HCT116 (cell line): ENCODE results near the gene ZMAT3. TPM values are rescaled to one million over a fixed set of nuclear protein-coding genes. Genes with fewer than 3 reads are reported as not detected.

Experiments used
- ATAC-seq: fragments of 200-7000 bp; cut with Tn5 transposase; 2 replicates; pipeline ENCODE4 v1.9.1; 2020; ENCODE audit warnings: mild to moderate bottlenecking, moderate library complexity
- BruUV-seq: library from RNA; stranded (reverse); fragments of 400-500 nt; replicated peaks from 2 replicates; lab custom pipeline; 2021; lab: Mats Ljungman, UMichigan
- CTCF ChIA-PET: fragments of 300-600 bp; sonication (Branson Sonifier 250); formaldehyde crosslinking; loops from one replicate; lab custom pipeline; 2021; ENCODE audit warnings: antibody characterized with exemption; lab: Charles Lee
- POLR2A ChIA-PET: fragments of 300-600, 350-600 bp; sonication (Branson Sonifier 250); formaldehyde crosslinking; loops from one replicate; lab custom pipeline; 2021; ENCODE audit warnings: antibody characterized with exemption; lab: Charles Lee
- RAD21 ChIA-PET, 2 experiments: fragments of 300-600 bp; sonication (Branson Sonifier 250); formaldehyde crosslinking; loops; one replicate each; lab custom pipeline; 2023; ENCODE audit warnings: low total read pairs in 2 of 2; ENCODE audit not compliant: uncharacterized antibody in 2 of 2, unreplicated experiment in 2 of 2, low non-redundant PET in 1 of 2; lab: Charles Lee
- DNase-seq: peaks from one replicate; pipeline ENCODE4 v3.0.0-alpha.2; 2010; ENCODE audit warnings: low read depth, low spot score
- H2AFZ ChIP-seq: fragments of 200-600 bp; shearing (Covaris generic), sonication (generic); 2 replicates; pipeline ENCODE4 v1.6.1; 2017; ENCODE audit warnings: low read depth, mixed run types, mixed read lengths, antibody characterized with exemption, low read length; ENCODE audit not compliant: poor library complexity, severe bottlenecking
- H3K27ac ChIP-seq: 2 replicates; pipeline ENCODE4 v1.5.1; 2012; ENCODE audit warnings: low read depth, low read length
- H3K27me3 ChIP-seq: fragments of 200-600 bp; sonication (generic); 2 replicates; pipeline ENCODE4 v1.6.1; 2016; ENCODE audit warnings: mixed run types, low read length, mixed read lengths; ENCODE audit not compliant: insufficient read depth
- H3K36me3 ChIP-seq, 2 experiments: fragments of 200-500 bp in 1 of 2; fragments of 200-600 bp in 1 of 2; sonication (Bioruptor generic) in 1 of 2; sonication (generic) in 1 of 2; 2 replicates each; pipeline versions ENCODE4 v1.5.1 to v1.6.1; 2014 to 2016; ENCODE audit warnings: low read length in 2 of 2, inconsistent platforms in 1 of 2, mixed read lengths in 1 of 2, mixed run types in 1 of 2; ENCODE audit not compliant: insufficient read depth in 2 of 2, control insufficient read depth in 1 of 2
- H3K4me1 ChIP-seq, 2 experiments: fragments of 200-600 bp in 1 of 2; sonication (generic) in 1 of 2; 2 replicates each; pipeline versions ENCODE4 v1.5.1 to v1.6.1; 2012 to 2017; ENCODE audit warnings: low read length in 2 of 2, inconsistent platforms in 1 of 2, mild to moderate bottlenecking in 1 of 2, mixed read lengths in 1 of 2, mixed run types in 1 of 2, moderate library complexity in 1 of 2; ENCODE audit not compliant: insufficient read depth in 2 of 2, control insufficient read depth in 1 of 2
- H3K4me2 ChIP-seq: fragments of 200-600 bp; sonication (generic); 2 replicates; pipeline ENCODE4 v1.6.1; 2017; ENCODE audit warnings: mixed run types, low read length, mixed read lengths
- H3K4me3 ChIP-seq, 2 experiments: fragments of 200-600 bp in 1 of 2; sonication (generic) in 1 of 2; replicated peaks in 1 of 2; 2 replicates each; pipeline ENCODE4 v1.5.1; 2011 to 2016; ENCODE audit warnings: low read length in 2 of 2, control low read depth in 1 of 2, low read depth in 1 of 2, mild to moderate bottlenecking in 1 of 2, mixed read lengths in 1 of 2, mixed run types in 1 of 2
- H3K79me2 ChIP-seq: fragments of 200-600 bp; sonication (generic); 2 replicates; pipeline ENCODE4 v1.6.1; 2017; ENCODE audit warnings: mild to moderate bottlenecking, mixed run types, low read length, moderate library complexity, mixed read lengths; ENCODE audit not compliant: insufficient read depth
- H3K9ac ChIP-seq: fragments of 200-600 bp; sonication (generic); 2 replicates; pipeline ENCODE4 v1.6.1; 2016; ENCODE audit warnings: low read length, mixed read lengths
- H3K9me2 ChIP-seq: fragments of 200-600 bp; sonication (generic), shearing (Covaris generic); 2 replicates; pipeline ENCODE4 v1.6.1; 2017; ENCODE audit warnings: mixed run types, mild to moderate bottlenecking, moderate library complexity; ENCODE audit not compliant: insufficient read depth
- H3K9me3 ChIP-seq, 2 experiments: fragments of 200-500 bp in 1 of 2; fragments of 200-600 bp in 1 of 2; sonication (Bioruptor generic) in 1 of 2; sonication (generic) in 1 of 2; 2 replicates each; pipeline ENCODE4 v1.6.1; 2014 to 2017; ENCODE audit warnings: low read length in 2 of 2, mixed read lengths in 2 of 2, inconsistent platforms in 1 of 2, low read depth in 1 of 2, mild to moderate bottlenecking in 1 of 2, mixed run types in 1 of 2, moderate library complexity in 1 of 2; ENCODE audit not compliant: control insufficient read depth in 1 of 2, insufficient read depth in 1 of 2
- H4K20me1 ChIP-seq: fragments of 200-600 bp; sonication (generic), shearing (Covaris generic); 2 replicates; pipeline ENCODE4 v1.6.1; 2017; ENCODE audit warnings: mixed run types, mild to moderate bottlenecking, moderate library complexity; ENCODE audit not compliant: insufficient read depth
- CEBPB ChIP-seq: IDR thresholded peaks from 2 replicates; pipeline ENCODE4 v1.6.1; 2012; ENCODE audit warnings: low read depth
- EGR1 ChIP-seq: IDR thresholded peaks from 2 replicates; pipeline ENCODE4 v1.6.1; 2012; ENCODE audit warnings: low read depth
- EZH2 ChIP-seq: fragments of 200-600 bp; sonication (generic); IDR thresholded peaks from 2 replicates; pipeline ENCODE4 v1.6.1; 2017; ENCODE audit warnings: antibody characterized with exemption, mixed run types
- FOSL1 ChIP-seq: IDR thresholded peaks from 2 replicates; pipeline ENCODE4 v1.6.1; 2012; ENCODE audit warnings: low read depth
- JUND ChIP-seq: IDR thresholded peaks from 2 replicates; pipeline ENCODE4 v1.6.1; 2012
- POLR2AphosphoS5 ChIP-seq: IDR thresholded peaks from 2 replicates; pipeline ENCODE4 v1.6.1; 2011; ENCODE audit warnings: mild to moderate bottlenecking, low read depth, low read length, moderate library complexity
- RAD21 ChIP-seq: IDR thresholded peaks from 2 replicates; pipeline ENCODE4 v1.6.1; 2012; ENCODE audit warnings: low read depth, mild to moderate bottlenecking
- SP1 ChIP-seq: IDR thresholded peaks from 2 replicates; pipeline ENCODE4 v1.6.1; 2012; ENCODE audit warnings: low read depth
- YY1 ChIP-seq: IDR thresholded peaks from 2 replicates; pipeline ENCODE4 v1.6.1; 2011; ENCODE audit warnings: low read length, low read depth, moderate library complexity, mild to moderate bottlenecking; ENCODE audit not compliant: insufficient replicate concordance; ENCODE audit errors: extremely low read depth
- ZNF274 ChIP-seq: fragments of 200-500 bp; sonication (Bioruptor generic); IDR thresholded peaks from 2 replicates; pipeline ENCODE4 v1.6.1; 2014; ENCODE audit warnings: mild to moderate bottlenecking, low read depth, low read length, inconsistent platforms
- intact Hi-C: fragments of 100-400 bp; cut with micrococcal nuclease; formaldehyde crosslinking; loops from 2 replicates; pipeline ENCODE4 v1.10.0; 2022
- total RNA-seq: library from RNA; stranded (reverse); gene quantifications from one replicate; pipeline ENCODE4 v1.2.1, GENCODE V29; 2021; ENCODE audit not compliant: unreplicated experiment
- TF ChIP-seq, protein P1 (sequence below): IDR thresholded peaks from 2 replicates; pipeline ENCODE4 v1.6.1; 2012; ENCODE audit warnings: low read depth
- TF ChIP-seq, protein P2 (sequence below): IDR thresholded peaks from 2 replicates; pipeline ENCODE4 v1.6.1; 2012

Gene ZMAT3
- total RNA-seq, 1 experiment from 2014 or later: 12.1 TPM

DNA sequence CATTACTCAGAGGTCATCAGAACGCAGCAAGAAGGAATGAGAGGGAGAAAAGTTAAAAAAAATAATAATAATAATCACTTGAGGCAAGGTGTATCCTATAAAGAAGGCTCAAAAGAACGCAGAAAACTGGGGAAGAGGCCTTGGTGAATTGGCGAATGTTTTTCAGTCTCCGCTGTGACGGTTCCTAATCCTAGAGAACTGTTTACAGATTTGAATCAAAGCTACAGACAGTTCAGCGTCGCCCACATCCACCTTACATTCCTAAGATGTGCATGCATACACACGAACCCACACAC, 634 bp downstream of the ZMAT3 start (continued):
- no peak for TF ChIP-seq CEBPB

DNA sequence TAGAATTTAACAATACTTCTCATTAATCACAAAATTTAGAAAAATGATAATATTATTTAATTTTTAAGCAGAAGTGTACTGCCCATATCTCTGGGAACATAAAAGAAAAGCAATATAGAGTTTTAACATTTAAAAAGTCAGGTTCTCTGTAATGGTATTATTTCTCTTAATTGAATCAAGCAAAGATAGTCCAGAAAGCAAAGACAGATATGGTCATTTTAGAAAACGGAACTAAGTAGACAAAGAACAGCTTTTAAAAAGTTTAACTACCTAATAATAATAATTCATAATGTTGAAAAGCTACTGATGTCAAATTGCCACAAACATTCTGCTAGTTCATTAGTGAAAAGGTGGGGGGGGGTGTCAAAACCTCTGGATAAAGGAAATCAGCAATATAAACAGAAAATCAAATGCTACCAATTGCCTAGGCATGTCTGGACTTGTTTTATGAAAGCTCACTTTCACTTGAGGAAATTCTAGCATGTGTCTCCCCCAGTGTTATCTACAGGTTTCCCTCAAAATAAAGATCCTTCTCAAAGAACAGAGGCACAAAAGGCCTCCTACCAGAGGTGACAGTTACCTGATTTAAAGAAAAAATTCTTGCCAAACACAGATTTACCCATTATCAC, 1.7 kb downstream of the ZMAT3 start:
- Histone ChIP-seq H3K4me3 (no peak overlapping the region; a peak in 1 of 4 replicates), H3K9me2 (no peaks in the 10 kb centered on the region), H3K4me1 (peaks cover 11 to 24% of the 10 kb centered on the region in 2 experiments), H3K9me3 (no peaks in the 10 kb centered on the region), H3K27me3 (no peaks in the 10 kb centered on the region), H2AFZ (no peak overlapping the region), H4K20me1 (no peaks in the 10 kb centered on the region), H3K9ac (0 out of 2 replicates have a peak overlapping the region, but pooled peaks have one; percentile 12), H3K4me2 (peak overlapping the region; percentile 83), H3K27ac (no peak overlapping the region; the same call in 1 of the 2 replicates), H3K79me2 (peaks cover 9% of the 10 kb centered on the region), H3K36me3 (no peaks in the 10 kb centered on the region; a peak in 1 of 4 replicates)
- DNase-seq: no peak
- TF ChIP-seq SP1 (no peak), ZNF274 (no peak)
- no peak for ATAC-seq
- ChIA-PET CTCF (interaction anchor here (1.0 to 2.4 kb wide), 3 partner anchors 10 to 246 kb away, joined by 3 to 10 read pairs (median 5); no protein-coding TSS in a partner anchor), POLR2A (no interaction called here), RAD21 (no interaction called here)
- intact Hi-C loops: loop anchor here (1.0 to 5.0 kb wide), 4 partner anchors 53 to 489 kb away; no protein-coding TSS in a partner anchor
- BruUV-seq: no TSS peak

DNA sequence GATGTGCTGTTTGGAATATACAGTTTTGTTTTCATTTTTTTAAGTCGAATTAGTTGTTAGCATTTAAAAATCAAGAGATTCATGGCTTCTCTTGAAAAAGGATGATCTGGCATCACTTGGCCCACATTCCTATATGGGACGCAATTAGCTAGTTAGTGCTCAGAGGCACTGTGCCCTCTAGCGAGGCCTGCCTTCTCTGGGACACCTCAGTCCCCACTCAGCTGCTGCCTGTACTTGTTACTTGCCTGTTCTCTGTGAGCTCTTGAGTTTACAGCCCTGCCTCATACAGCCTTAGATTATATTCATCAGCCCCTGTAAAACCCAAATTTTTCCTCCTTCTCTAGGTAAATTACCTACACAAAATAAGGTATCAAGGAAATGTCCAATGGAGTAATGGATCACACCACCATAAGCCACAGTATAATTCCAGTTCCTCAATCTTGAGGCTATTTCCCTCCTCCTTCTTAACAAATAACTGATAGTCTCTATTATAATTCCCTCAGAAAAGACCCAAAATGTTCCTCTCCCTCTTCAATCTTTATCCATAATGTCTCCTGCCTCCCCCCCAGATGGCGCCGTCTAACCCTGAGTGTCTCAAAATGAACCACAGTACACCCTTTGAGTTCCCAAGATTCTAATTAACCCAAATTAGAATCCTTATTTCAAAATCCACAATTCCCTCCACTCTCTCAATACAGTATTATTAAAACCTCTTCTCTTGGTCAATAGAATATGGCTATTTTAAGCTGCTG, 2.7 kb downstream of the ZMAT3 start:
- Histone ChIP-seq H3K9me2 (no peaks in the 10 kb centered on the region), H3K4me2 (peak overlapping the region; percentile 18; the same call in 1 of the 2 replicates), H3K9ac (no peak overlapping the region), H3K4me1 (peaks cover 11 to 24% of the 10 kb centered on the region in 2 experiments), H2AFZ (no peak overlapping the region), H3K9me3 (no peaks in the 10 kb centered on the region), H3K4me3 (no peak overlapping the region), H4K20me1 (no peaks in the 10 kb centered on the region), H3K36me3 (no peaks in the 10 kb centered on the region; a peak in 1 of 4 replicates), H3K27ac (no peak overlapping the region), H3K79me2 (peaks cover 9% of the 10 kb centered on the region), H3K27me3 (no peaks in the 10 kb centered on the region)
- CTCF ChIA-PET: interaction anchor here (1.1 to 2.4 kb wide), 3 partner anchors 204 to 248 kb away, joined by 5 to 10 read pairs (median 5); no protein-coding TSS in a partner anchor
- BruUV-seq: no TSS peak
- ATAC-seq (no peak), DNase-seq (no peak)
- intact Hi-C loops: loop anchor here (1.0 to 2.0 kb wide), 3 partner anchors 78 to 490 kb away; no protein-coding TSS in a partner anchor
- POLR2A ChIA-PET: no interaction called here
- RAD21 ChIA-PET: no interaction called here
- TF ChIP-seq JUND (no peak), EGR1 (no peak), CEBPB (no peak), ZNF274 (no peak), YY1 (no peak), SP1 (no peak), EZH2 (no peak), RAD21 (peak; percentile 69), FOSL1 (no peak), POLR2AphosphoS5 (no peak)
- TF ChIP-seq, protein P1, sequence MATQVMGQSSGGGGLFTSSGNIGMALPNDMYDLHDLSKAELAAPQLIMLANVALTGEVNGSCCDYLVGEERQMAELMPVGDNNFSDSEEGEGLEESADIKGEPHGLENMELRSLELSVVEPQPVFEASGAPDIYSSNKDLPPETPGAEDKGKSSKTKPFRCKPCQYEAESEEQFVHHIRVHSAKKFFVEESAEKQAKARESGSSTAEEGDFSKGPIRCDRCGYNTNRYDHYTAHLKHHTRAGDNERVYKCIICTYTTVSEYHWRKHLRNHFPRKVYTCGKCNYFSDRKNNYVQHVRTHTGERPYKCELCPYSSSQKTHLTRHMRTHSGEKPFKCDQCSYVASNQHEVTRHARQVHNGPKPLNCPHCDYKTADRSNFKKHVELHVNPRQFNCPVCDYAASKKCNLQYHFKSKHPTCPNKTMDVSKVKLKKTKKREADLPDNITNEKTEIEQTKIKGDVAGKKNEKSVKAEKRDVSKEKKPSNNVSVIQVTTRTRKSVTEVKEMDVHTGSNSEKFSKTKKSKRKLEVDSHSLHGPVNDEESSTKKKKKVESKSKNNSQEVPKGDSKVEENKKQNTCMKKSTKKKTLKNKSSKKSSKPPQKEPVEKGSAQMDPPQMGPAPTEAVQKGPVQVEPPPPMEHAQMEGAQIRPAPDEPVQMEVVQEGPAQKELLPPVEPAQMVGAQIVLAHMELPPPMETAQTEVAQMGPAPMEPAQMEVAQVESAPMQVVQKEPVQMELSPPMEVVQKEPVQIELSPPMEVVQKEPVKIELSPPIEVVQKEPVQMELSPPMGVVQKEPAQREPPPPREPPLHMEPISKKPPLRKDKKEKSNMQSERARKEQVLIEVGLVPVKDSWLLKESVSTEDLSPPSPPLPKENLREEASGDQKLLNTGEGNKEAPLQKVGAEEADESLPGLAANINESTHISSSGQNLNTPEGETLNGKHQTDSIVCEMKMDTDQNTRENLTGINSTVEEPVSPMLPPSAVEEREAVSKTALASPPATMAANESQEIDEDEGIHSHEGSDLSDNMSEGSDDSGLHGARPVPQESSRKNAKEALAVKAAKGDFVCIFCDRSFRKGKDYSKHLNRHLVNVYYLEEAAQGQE: no peak
- TF ChIP-seq, protein P2, sequence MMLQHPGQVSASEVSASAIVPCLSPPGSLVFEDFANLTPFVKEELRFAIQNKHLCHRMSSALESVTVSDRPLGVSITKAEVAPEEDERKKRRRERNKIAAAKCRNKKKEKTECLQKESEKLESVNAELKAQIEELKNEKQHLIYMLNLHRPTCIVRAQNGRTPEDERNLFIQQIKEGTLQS: no peak
